PFSK-1 (cell line): Measurements from ENCODE around the gene RNF41.

Experiments
- FOXP2 ChIP-seq: optimal IDR thresholded peaks from 2 replicates; pipeline ENCODE3; 2011; ENCODE audit warnings: borderline replicate concordance, control low read depth, inconsistent platforms; ENCODE audit not compliant: insufficient read depth; ENCODE audit errors: extremely low read length, extremely low read depth
- POLR2AphosphoS5 ChIP-seq: IDR thresholded peaks from 2 replicates; pipeline ENCODE4 v1.6.1; 2012; ENCODE audit warnings: low read depth, mild to moderate bottlenecking, control low read depth, low read length, moderate library complexity
- REST ChIP-seq, 2 experiments: IDR thresholded peaks; 2 replicates each; pipeline versions ENCODE4 v1.6.1 to v1.8.0; 2011 to 2012; ENCODE audit warnings: low read depth in 2 of 2, low read length in 2 of 2, control low read depth in 1 of 2, inconsistent platforms in 1 of 2, mild to moderate bottlenecking in 1 of 2, moderate library complexity in 1 of 2; ENCODE audit not compliant: insufficient read depth in 1 of 2
- SIN3A ChIP-seq: IDR thresholded peaks from 2 replicates; pipeline ENCODE4 v1.6.1; 2012; ENCODE audit warnings: mild to moderate bottlenecking, low read length, moderate library complexity, borderline replicate concordance; ENCODE audit not compliant: insufficient read depth
- TAF1 ChIP-seq: IDR thresholded peaks from 2 replicates; pipeline ENCODE4 v1.6.1; 2012; ENCODE audit warnings: low read length, control low read depth, borderline replicate concordance; ENCODE audit not compliant: insufficient read depth

The RNF41 gene

GRCh38 chr12:56248711-56249110 lies 27.0 kb upstream of the RNF41 start:
- TF ChIP-seq SIN3A: no peak
- no peak for TF ChIP-seq FOXP2
- TF ChIP-seq TAF1: no peak
- no peak for TF ChIP-seq REST (IDR thresholded peaks at IDR 0.05; ENCODE audit: insufficient read depth in 1 of 2, low read depth in 2 of 2, low read length in 2 of 2)
- TF ChIP-seq POLR2AphosphoS5: no peak

- TF ChIP-seq FOXP2: no peak
- no peak for TF ChIP-seq TAF1
- TF ChIP-seq REST (IDR thresholded peaks at IDR 0.05; ENCODE audit: insufficient read depth in 1 of 2, low read depth in 2 of 2, low read length in 2 of 2): no peak
- no peak for TF ChIP-seq SIN3A
- TF ChIP-seq POLR2AphosphoS5: no peak
Observed at GRCh38 chr12:56247923-56248322, 26.2 kb upstream of the RNF41 start.

- TF ChIP-seq POLR2AphosphoS5 (no peak), FOXP2 (no peak), TAF1 (no peak), REST (IDR thresholded peaks at IDR 0.05; ENCODE audit: insufficient read depth in 1 of 2, low read depth in 2 of 2, low read length in 2 of 2) (no peak), SIN3A (no peak)
Observed at GRCh38 chr12:56244494-56244893, 22.8 kb upstream of the RNF41 start.

- no peak for TF ChIP-seq SIN3A
- TF ChIP-seq FOXP2: no peak
- TF ChIP-seq REST (IDR thresholded peaks at IDR 0.05; ENCODE audit: insufficient read depth in 1 of 2, low read depth in 2 of 2, low read length in 2 of 2): no peak
- no peak for TF ChIP-seq TAF1
- TF ChIP-seq POLR2AphosphoS5: no peak
Observed at GRCh38 chr12:56243731-56244181, 22.0 kb upstream of the RNF41 start.

GRCh38 chr12:56242986-56243385 lies 21.3 kb upstream of the RNF41 start:
- TF ChIP-seq REST (IDR thresholded peaks at IDR 0.05; ENCODE audit: insufficient read depth in 1 of 2, low read depth in 2 of 2, low read length in 2 of 2): no peak
- TF ChIP-seq FOXP2: no peak
- no peak for TF ChIP-seq SIN3A
- no peak for TF ChIP-seq TAF1
- TF ChIP-seq POLR2AphosphoS5: no peak
